HG03095 (cell line): ENCODE data around the gene INSC.
A peak's percentile ranks its signal among the peaks of the same experiment; 100 is the strongest.

Source experiments
- ATAC-seq: cut with Tn5 transposase; IDR thresholded peaks from one replicate; pipeline ENCODE4 v1.9.1; 2021; ENCODE audit warnings: moderate library complexity; ENCODE audit not compliant: unreplicated experiment

The INSC gene

GRCh38 chr11:15182372-15182771 lies 67.6 kb downstream of the INSC start:
- no peak for ATAC-seq

GRCh38 chr11:15185021-15185420 lies 70.3 kb downstream of the INSC start:
- ATAC-seq, result no peak

GRCh38 chr11:15186146-15186545 lies 71.4 kb downstream of the INSC start:
- no peak for ATAC-seq

DNA sequence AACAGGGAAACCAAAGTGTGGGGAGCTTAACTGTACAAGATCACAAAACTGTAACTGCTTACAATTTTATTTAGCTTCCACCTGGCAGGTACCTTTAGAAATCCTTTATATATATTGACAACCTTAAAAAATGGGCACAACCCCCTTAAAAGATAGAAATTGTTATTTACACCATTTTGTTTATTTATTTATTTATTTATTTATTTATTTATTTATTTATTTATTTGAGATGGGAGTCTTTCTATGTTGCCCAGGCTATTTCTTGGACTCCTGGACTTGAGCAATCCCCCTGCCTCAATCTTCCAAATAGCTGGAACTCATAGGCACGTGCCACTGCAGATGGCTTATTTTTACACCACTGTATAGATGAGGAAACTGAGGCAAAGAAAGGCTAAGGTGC lies 74.5 kb downstream of the INSC start:
- no peak for ATAC-seq

DNA sequence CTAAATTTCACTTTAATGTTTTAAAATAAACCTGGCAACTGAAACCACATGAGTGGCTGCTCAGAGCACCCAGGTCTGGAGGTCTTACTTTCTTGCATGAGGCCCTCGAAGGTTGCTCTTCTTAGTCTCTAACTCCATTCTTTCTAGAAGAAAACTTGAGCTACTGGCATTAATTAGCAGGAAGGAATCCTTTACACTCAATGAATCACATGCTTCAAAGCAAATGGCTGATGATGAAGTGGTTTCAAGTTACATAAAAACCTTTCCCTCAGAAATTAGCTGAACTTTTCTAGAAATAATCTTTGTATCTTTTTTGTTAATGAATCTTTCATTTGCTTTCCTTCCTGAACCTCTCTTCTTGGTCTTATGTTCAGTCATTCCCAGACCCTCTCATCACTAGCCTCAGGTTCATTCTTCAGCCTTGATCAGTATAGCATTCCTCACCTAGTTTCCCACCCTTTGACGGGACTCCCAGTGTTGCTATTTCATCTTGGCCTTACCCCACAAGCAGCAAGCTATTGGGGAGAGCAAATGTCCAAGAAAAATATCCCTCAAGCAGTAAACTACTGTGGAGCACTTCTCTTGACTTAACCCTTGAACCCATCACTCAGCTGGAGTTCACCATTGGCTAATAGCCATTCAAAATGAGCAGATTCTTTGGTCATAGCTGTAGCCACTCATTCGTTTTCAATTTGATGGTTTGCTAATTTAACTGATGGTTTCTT lies 75.1 kb downstream of the INSC start:
- ATAC-seq, result no peak

GRCh38 chr11:15190611-15191010 lies 75.9 kb downstream of the INSC start:
- ATAC-seq, result no peak

DNA sequence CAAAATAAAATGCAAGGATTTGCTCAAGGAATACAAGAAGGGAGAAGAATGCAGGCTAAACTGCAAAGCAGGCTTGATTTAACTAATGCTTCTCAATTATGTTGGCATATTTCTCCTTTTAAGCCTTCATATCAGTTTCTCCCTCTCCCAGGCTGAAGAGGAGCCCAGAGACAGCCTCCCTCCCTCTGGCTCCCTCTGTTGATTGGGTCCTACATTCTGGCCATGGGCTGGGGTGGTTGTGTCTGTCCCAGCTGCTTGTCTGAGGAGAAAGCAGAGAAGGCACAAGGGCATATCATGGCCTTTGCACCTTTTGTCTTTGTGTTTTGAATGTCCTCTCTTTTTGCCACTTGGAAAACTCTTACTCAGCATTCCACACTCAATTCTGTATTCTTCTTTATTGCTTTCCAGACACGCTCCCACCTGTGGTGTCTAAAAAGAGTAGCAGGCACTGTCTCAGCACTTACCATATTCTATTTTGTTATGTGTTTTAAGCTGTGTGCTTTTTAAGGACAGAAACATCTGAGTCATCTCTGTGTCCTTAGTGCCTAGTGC lies 77.4 kb downstream of the INSC start:
- no peak for ATAC-seq

GRCh38 chr11:15194671-15195415 lies 80.1 kb downstream of the INSC start:
- ATAC-seq, result no peak

DNA sequence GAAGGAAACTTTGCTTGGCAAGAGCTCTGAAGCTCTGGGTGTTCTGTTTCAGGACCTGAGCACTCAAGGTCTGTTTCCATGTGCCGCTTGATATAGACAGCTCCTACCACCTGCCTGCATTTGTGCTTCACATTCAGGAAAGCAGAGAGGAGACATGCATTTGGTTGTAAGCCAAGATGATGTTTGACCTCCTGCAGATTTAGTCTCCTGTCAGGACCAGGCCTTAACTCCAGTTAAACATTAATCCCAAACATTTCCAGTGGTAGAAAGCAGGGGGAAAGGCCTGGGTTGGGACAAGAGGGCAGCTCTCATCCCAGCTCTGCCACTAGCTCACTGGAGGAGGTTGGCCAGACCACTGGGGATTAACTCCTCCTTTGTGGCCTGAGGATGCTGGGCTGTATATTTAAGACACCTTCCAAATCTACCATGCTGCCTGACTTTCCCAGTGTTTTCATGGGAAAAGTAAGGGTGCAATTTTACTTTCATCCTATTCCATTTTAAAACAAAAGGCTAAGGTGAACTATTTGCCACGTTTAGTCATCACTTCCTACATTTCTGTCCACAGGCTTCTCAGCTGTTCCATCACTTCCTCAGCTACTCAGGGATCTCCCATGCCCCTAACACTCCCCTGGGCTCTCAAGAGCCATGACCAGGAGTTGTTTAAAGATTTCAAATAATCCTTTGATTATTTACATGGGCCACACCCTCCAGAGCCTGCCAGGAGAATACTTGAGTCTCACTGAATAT lies 80.9 kb downstream of the INSC start:
- ATAC-seq, result no peak

DNA sequence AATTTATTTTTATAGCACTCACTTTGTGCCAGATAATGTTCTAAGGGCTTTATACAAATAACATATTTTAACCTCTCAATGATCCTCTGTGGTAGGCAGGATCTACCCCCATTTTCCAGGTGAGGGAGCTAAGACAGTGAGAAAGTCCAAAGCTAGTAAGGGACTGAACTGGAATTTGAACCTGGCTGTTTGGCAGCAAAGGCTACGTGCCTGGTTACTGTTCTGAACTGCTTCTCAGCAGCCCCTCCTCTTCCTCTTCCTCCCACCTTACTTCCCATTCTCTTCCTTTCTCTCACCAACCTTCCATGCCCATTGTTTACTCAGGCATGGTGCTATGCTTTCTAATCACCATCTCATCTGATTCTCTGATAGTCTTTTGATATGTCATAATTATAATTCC lies 82.0 kb downstream of the INSC start:
- no peak for ATAC-seq

DNA sequence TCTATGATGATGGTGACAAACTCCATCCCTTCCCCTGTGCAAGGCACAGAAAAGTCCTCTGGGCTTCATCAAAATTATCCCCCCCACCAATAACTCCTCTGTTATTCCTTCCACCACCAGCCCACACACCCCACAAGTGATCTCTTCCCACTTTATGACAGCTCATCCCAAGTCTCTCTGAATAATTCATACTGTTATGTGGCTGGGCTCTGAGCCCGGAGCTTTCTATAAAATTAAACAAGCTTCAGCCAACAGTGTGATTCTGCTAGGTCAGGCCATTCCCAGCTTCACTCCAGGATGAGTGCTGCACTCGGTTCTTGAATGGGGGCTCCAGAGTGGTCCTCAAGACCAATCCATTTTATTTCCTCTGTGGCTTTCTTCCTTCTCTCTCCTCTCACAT lies 83.0 kb downstream of the INSC start:
- no peak for ATAC-seq

- ATAC-seq, result no peak
Observed at GRCh38 chr11:15198284-15198683, 83.6 kb downstream of the INSC start.

DNA sequence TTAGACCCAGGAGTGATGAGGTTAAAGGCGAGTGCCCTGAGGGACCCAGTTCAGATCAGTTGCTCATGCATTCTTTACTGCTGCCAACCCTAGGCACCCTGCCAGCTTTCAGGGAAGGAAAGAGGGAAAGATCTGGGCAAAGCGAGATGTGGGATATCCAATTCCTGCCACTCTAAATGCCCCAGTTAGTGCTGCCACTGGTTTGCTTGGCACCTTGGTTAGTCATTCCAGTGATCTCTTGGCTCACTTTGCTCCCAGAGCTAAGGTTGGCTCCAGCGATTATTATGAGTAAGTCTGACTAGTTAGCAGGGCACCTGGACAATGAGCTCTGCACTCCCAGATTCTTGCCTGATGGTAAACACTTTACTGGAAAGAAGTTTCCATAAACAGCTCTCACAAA lies 85.0 kb downstream of the INSC start:
- no peak for ATAC-seq

GRCh38 chr11:15200696-15201095 lies 86.0 kb downstream of the INSC start:
- ATAC-seq, result no peak

DNA sequence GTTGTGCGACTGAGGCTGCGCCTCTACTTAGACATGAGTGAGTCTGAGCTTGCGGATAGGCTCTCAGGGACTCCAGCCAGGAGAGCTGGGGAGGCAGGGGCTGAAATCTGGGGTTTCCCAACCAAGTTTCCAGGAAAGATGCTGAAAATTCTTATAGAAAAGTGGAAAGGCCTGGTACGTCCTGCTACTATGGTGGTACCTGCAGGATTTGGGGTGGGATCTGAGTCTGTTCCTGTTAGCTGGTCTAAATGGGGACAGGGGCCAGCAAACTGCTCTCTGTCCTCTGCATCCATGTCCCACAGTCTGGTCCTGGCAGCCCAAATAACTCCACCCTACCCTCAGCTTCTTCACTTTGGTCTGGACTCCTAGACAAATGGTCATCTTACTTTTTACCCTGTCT lies 86.9 kb downstream of the INSC start:
- ATAC-seq, result no peak

DNA sequence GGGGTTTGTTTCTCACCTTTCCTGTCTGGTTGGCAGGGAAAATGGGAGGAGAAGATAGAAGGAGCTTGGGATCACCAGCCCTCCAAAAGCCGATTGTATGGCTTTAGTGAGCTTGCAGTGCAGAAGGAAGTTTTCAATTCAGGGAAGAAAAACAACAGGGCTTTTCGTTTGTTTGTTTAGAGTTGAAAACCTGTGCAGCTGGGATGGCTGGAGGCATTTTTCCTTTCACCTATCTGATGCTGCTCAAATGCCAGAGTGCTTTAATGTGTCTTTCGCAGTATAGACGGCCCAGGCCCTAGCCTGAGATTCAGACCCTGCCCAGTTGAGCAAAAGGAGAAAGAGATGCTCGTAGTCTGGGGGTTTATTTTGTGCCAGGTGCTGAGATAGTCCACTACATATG lies 87.9 kb downstream of the INSC start:
- ATAC-seq, result no peak

DNA sequence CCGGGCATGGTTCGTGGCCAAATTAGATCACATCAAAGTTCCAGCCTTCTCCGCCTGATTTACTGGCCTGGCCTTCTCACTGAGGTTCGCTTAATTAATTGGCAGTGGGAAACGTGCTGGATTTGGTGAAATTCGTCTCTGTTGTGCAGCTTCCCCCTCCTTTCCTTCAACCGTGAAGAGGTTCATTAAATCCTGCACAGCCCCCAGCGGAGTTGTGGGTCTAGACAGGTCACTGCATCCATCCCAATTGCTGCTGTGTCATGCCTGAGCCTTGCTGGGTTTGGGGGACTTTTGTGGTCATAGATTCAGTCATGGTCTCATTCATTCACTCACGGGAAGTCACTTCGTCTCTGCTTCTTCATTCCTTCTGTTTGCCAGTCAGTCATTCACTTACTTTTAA lies 90.0 kb downstream of the INSC start:
- no peak for ATAC-seq

- ATAC-seq, result no peak
Observed at GRCh38 chr11:15206791-15207190, 92.1 kb downstream of the INSC start.

DNA sequence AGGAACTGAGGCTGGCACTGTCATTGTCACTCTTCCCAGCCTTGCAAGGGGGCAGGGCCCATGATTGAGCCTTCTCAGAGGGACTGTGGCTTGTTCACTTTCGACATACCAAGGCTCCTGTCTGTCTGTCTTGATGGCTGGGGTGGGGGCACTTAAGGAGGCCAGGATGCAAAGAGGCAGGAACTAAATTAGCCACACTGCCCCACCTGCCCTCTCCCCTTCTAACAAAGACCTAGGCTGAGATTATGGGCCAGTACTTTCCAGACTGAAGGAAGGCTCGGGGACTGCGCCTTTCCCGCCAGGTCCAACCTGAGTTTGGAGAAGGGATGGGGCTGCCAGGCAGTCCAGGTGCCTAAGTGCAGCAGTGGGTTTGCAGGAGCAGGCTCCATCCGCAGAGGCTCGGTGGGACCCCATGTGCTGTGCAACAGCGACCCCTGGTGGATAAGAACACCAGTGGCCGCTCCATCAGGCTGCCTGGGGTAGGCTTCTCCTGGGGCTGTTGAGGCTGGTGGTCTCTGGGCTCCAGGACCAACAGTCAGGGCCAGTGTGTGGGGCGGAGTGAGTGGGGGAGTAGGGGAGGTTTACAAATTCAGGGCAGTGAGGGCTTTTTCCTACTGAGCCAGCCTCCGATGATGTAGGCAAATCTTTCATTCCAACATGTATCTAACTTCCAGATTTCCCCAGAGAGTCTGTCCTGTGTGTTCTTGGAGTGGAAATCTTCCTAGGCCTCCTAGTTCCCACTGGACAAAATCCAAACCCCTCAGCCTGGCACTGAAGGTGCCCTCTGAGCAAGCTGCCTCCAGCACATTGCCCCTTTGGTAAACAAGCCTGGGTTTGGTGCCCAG lies 93.9 kb downstream of the INSC start:
- ATAC-seq, result peak; percentile 92

DNA sequence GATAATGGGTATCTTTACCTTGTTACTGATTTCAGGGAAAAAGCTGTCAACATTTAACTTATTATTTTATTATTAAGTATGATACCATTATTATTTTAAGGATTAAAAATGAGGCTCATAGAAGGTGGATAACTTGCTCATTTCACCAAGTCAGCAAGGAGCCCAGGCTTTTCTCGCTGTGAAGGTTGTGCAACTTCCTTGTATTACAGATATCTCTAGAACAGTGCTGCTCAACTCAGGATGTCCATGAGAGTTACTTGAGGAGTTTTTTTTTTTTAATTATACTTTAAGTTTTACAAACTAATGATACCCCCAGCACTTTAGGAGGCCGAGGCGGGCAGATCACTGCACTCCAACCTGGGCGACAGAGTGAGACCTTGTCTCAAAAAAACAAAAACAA lies 98.2 kb downstream of the INSC start:
- no peak for ATAC-seq
